GM19351 (cell line): ENCODE data around the gene AKAP1.

Experiments
- ATAC-seq: cut with Tn5 transposase; IDR thresholded peaks from one replicate; pipeline ENCODE4 v1.9.1; 2021; ENCODE audit warnings: mild to moderate bottlenecking, moderate library complexity; ENCODE audit not compliant: unreplicated experiment

The AKAP1 gene

DNA sequence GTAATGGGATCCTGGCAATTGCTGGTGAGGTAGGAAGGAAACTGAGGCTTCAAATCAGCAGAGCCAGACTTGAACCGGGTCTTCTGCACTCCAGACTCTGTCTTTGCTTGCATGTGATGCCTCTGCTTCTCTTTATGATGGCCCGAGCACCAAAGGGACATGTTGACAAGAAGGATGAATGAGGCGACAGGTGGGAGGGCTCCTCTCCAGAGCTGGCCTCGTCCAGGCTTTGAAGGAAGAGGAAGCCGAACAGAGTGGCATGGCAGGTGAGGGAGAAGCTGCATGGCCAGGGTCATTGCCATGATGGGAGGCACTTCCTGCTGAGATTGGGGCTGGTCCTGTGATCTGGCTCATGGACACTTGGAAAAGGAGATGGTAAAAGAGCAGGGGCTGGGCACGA lies 40.8 kb downstream of the AKAP1 start:
- ATAC-seq: no peak

DNA sequence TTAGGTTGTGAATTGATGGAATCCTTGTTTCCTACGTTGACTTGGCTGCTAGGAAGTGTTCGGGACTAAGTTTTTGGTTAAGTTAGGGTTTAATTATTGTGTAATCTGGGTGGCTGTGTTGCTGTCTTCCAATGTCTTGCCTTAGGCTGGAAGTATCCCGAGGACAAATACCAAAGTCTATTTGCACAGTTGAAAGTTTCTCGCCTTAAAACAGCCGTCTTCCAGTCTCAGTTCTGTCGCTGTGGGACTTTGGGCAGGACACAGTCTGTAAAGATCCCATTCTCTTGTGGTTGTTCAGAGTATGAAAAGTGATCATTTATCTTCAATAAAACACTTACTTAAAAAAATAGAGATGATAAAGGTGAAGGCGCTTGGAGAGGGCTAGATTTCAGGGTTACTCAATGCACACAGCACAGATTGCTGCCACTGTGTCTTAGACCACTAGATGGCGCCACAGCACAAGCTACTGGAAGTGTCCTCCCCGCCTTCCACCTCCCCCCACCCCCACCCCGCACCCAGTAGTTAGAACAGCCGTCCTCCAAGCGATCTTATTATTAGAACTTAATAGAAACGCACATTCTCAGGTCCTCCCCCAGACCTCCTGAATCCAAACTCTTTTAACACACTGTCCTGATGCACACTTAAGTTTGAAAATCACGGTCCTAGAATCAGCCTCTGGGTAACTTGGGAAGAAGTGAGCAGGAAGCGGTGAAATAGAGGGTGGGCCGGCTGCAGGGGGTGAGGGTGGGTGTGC lies 45.8 kb downstream of the AKAP1 start:
- ATAC-seq: peak; percentile 60

DNA sequence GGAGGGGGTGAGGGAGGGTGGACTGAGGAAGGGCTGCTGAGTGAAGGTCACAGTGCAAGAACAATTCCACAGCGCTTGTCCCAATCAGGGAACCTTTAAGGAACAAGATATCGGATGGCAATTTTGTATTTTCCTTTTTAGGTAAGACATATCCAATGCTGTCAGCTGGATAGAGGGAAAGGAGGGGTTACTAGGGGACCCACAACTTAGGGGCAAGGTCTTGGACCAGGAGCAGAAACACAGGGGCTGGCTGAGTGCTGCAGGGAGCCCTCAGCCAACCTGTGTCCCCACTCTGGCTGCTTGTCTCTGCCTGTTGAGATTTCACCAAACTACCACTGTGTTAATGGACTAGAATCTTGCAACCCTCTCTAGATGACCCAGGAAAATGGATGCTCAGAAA lies 47.6 kb downstream of the AKAP1 start:
- no peak for ATAC-seq

DNA sequence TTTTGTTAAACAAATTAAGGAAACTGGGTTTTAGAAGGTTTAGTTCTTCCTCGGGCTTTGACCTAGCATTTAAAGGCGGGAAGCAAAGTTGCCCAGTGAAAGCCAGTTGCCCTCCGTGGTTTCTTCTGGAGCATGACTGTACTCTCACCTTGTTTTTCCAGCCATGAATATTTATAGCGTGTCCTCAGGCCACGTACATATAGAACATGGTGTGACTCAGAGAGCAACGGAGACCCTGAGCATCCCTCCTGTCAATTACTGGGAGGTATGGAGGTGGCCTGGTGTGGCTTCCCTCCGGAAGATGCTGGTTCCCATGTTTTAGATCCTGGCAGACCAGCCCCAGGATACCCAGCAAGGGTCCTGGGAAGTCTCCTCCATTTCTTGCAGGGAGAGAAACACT lies 48.4 kb downstream of the AKAP1 start:
- ATAC-seq: no peak

DNA sequence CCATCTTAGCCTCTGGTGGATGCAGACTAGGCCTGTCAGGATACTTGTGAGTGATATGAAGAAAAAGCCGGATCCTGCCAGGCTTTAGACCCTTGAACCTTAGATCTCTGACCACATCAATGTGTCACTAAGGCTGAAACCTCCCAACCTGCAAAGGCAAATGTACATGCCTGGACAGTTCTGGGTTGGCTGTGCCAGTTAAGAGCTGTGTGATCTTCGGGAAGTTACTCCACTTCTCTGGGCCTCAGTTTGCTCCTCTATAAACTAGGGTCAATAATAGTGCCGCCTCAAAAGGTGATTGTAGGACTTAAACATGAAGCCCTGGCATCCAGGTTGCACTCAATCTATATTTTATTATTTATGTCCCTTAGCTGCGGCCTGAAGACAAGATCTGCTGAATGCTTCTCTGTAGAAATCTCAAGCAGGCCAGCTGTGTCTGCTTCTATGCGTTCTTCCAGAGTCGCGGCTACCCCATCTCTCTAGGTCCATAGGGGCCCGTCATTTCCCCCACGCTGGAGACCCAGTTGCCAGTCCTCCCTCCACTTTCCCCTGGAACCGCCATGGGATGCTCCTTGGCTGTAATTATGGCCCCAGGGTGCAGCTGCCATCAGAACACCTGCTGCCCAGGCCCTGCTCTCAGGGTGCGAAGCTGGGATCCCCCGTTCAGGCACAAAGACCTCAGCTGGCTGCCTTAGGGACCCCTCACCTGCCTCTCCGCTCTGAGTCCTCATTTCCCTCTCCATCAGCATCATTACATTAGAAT lies 50.2 kb downstream of the AKAP1 start:
- no peak for ATAC-seq

DNA sequence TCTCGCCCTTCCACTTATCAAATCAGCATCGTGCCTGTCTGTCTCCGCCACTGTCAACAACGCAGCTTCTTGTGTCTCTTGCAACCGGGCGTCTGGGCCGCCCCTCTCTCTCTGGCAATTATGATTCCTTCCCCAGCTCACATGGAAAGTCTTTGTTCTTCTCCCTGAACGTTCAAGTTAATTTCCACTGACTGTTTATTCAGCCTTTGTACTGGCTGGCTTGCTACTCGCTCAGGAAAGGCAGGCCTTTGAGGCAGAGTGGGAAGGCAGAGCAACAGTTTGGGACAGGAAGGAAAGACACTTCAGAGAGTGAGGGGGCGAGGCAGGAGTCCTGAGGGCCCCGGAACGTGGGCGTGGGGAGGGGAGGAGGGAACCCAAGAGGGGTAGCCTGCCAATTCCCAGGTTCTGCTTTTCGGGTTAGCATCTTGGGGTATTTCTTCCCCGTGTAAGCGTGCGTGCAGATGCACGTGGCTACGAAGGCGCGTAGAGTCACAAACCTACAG lies 50.8 kb downstream of the AKAP1 start:
- ATAC-seq: no peak

DNA sequence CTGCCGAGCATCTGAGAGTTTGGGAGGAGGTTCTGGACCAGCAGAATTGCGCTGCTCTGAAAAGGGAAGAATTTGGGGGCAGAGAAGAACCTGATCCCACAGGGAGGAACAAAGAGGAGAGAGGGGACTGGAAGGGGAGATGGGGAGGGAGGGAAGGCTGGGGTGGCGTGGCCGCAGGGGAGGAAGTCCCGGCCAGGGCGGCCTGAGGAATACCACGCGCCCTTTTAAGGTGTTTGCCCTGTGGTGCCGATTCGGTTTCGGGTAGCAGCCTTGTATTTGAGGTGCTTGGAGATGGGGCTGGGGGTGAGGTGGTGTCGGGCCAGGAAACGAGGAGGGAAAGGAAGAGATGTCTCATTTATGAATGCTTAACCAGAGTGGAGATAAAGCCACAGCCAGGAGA lies 51.3 kb downstream of the AKAP1 start:
- no peak for ATAC-seq

DNA sequence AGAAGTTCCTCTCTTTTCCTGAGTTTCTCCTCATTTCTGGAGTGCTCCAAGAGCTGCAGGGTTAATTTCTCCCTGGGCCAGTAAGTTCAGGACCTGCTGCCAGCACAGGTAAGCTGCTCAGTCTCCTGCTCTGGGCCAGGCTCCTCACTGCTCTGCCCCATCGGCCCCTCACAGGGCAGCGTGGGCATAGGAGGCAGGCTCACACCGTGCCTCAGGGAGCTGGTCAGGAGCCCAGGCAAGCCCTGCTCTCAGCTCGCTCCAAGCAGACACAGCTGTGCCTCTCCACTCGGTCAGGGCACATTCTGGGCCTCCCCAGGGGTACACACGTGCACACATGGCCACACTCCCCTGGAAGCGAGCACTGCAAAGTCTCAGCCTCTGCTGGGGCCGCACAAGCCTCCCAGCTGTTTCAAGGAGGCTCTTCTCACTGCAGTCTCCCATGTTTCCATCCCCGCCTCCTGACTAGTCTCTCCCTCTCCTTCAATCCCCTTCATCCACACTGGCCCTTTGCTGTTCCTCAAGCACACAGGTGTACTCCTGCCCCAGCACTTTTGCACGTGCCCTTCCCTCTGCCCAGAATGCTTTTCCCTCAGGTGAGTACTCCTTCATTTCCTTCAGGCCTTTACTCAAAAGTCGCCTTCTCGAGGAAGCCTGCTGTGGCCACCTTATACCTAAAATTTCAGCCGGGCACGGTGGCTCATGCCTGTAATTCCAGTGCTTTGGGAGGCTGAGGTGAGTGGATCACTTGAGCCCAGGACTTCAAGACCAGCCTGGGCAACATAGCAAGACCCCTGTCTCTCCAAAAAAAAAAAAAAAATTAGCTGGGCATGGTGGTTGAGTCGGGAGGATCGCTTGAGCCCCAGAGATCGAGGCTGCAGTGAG lies 53.2 kb downstream of the AKAP1 start:
- no peak for ATAC-seq

DNA sequence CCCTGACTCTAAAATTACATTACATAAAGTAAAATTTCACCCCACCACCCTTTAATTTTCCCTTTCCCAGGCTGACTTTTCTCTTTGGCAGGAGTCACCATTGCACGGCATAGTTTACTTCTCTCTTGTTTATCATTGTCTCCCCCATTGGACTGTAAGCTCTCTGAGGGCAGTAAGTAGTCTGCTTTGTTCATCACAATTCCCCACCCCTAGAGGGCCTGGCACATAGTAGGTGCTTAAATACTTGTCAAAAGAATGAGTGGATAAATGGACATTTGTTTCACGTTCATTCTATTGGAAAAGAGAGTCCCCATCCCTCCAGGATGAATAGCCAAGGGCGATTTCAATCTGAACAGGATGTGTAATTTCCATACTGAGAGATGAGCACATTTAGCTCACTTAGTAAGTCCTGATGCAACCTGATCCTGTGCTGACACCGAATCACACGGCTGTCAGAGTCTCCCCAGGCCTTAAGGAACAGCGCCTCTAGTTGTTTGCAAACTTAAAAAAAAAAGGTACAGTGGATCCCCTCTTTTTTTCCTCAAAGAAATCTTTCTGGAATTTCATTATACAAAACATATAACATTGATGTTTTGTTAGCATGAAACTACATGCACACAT lies 54.0 kb downstream of the AKAP1 start:
- ATAC-seq: no peak

DNA sequence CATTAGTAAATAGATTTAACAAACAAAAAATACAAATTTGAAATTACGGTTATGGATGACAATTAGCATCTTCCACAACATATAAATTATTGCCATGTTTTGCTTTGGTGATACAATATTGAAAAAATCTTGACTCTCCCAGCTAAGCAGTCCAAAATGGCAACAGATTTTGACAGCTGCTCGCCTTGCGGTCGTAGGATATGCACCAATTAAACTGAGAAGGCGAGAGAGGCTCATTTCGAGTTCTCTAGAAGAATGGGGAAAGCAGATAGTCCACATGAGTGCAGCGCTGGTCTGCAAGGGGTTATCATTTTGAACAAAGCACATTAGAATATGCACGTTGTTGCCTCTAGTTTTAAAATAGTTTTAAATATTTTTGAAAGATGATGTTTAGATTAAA lies 55.3 kb downstream of the AKAP1 start:
- no peak for ATAC-seq

DNA sequence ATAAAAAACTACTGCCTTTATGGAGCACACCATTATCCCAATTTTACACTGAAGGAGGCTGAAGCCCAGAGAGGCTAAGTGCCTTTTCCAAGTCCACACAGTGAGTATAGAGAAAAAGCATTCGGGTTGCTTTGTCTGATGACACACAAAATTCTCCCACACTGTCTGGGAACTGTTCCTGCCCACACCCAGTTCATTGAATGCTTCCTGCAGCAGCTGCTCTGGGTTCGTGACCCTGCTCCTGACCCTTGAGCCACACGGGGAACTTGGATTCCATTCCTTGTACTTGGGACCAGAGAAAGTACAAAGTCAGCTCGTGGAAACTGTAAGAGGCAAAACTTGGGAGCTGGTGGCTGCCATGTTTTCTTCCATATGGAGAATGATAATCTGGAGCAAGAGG lies 57.9 kb downstream of the AKAP1 start:
- ATAC-seq: no peak

DNA sequence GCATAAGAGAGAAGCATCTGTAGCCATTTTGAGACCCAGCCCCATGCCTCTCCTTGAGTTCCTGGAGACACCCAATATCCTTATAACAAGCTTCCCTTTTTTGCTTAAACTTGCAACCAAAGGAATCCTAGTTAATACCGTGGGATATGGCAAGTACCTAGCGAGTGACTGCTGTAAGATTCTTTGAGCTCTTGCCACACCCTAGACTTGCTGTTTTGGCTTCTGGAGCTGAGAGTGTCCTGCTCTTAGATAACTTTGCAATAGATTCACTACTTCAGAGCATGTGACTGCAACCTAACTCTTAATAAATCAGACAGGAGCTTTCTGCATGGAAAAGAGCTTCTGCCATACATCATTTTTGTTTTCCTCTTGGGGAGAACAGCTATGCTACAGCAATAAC lies 58.3 kb downstream of the AKAP1 start:
- no peak for ATAC-seq

DNA sequence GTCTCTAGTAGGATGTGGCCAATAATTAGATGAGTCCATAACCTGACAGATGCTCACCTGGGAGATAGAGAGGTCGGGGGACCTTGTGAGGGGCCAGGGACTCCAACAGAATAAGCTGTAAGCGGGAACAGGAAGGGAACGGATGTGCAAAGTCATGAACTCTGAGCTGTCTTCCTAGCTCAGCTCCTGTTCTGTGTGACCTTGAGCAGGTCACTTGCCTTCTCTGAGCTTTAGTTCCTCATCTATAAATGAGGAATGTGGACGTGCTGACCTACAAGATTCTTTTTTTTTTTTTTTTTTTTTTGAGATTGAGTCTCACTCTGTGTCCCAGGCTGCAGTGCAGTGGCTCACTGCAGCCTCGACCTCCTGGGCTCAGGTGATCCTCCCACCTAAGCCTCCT lies 58.9 kb downstream of the AKAP1 start:
- ATAC-seq: no peak

DNA sequence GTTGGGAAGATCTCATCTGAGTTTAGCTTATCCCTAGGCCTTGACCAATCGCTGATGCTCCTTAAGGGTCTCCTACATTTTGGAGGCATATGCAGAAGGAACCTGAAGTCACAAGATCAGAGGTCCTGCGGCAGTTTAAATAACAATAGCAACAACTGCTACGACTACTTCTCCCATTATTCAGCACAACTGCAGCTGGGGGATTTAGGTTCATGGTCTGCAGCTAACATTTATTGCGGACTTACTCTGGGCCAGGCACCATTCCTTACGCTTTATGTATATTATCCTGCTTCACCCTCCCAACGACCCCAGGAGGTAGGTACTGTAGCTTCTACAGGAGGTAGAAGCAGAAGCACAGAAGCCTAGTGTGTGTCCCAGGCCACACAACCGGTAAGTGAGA lies 59.5 kb downstream of the AKAP1 start:
- ATAC-seq: no peak

DNA sequence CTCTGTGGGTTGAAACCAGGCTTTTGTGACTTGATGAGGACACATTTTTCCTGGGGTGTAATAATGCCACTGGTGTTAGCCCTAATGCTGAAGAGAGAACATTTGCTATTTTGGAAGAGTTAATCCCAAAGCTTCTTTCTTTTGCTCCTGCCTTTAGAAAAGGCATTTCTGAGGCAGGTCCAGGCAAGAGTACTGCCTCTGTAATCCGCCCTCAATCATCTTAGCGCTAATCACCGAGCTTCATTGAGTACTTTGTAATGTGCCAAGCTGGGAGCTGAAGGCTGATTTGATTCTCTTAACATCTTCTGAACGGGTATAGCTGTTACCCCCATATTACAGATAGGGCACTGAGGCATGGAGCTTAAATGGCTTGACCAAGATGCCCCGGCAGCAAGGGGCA lies 60.3 kb downstream of the AKAP1 start:
- no peak for ATAC-seq

DNA sequence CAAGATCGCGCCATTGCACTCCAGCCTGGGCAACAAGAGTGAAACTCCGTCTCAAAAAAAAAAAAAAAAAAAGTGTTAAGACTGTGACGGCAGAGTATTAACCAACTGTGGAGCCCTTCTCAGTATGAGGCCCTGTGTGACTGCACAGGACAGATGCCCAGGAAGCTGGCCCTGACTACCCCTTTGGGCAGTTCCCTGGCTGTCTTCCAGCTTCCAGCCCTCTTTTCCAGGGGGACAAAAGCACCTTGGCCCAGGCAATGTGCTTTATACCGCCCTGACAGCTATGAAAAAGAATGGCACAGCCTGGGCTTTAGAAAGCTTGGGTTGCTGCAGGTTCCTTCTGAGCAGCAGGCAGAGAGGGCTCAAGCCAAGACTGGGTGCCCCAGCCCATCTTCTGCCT lies 61.2 kb downstream of the AKAP1 start:
- ATAC-seq: no peak

DNA sequence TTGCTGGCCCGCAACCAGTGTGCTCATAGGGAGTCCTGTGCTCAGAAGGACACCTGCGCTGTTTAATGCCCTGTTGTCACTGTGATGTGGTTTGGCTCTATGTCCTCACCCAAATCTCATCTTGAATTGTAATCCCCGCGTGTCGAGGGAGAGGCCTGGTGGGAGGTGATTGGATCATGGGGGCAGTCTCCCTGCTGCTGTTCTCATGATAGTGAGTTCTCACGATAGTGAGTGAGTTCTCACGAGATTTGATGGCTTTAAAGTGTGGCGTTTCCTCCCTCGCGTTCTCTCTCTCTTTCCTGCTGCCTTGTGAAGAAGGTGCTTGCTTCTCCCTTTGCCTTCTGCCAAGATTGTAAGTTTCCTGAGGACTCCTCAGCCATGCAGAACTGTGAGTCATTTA lies 66.8 kb downstream of the AKAP1 start:
- no peak for ATAC-seq

DNA sequence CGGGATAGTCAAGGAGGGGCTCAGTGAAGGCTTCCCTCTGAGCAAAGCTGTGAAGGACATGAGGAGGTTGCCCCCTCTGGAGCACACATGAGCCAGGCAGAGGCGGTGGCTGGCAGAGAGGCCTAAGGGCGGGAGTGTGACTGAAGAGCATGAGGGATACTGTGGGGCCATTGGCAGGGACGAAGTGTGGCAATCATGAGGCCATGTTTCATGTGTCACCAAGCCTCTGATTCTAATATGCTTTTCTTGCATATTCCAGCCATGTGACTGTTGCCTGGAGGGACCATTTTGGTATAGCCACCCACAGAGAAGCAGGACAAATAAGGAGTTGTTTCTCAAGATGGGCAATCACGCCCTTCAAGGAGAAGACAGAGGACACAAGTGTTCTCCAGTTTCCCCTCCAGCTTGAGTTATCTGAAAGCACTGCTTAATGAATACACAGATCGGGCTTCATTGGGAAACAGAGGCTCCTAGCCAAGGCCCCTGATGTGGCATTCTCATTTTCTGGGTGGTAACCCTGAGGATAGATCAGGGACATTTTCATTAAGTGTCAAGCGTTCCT lies 68.0 kb downstream of the AKAP1 start:
- ATAC-seq: no peak

DNA sequence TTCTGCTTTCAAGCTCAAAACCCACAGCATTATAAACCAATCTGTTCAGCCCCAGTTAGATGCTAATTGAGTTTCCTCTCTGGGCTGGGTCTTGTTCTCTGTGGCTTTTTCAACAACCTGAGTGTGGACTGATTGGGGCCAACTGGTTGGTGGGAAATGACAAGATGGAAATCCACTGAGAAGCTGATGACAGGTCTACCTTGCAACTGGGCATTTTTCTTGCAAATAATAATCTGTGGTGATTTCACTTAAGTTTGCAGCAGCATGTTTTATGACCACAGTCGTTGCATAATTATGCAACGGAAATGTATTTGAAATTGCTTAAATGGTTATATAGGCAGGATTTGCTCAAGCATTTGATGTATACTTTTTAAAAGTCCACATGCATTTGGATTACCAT lies 69.9 kb downstream of the AKAP1 start:
- no peak for ATAC-seq

DNA sequence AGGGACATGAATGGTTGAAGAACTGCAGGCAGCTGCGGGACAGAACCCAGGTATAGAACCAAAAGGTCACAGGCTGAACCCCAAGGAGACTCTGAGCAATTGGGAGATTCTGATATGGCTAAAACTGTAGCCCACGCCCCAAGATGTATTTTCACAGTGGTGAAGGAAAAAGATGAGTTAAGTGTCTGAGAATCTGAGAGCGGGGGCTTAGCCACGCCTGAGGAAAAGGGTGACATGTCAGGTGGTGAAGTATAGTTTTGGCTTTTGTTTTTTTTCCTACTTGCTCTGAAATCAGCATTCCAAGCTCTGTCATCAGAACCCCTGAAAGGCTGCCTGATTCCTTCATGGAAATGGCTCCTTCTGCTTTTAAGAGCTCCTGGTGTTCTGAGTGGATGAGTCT lies 73.3 kb downstream of the AKAP1 start:
- no peak for ATAC-seq

DNA sequence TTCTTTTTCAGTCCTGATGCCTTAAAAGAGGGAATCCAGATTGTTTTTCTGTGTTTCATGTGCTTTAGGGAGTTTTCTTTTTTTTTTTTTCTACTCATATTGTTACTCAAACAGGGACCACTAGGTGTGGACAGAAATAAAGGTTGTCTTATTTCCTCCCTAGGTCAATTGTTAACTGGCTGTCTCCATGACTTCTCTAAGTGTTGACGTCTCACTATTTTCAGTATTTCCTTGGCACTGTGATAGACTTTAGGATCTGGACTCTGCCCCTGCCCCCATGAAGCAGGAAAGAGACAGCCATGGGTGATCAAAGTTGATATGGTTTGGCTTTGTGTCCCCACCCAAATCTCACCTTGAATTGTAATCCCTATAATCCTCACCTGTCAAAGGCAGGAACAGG lies 73.7 kb downstream of the AKAP1 start:
- ATAC-seq: no peak
